Measurements from ENCODE around the gene BBOF1.

DNA sequence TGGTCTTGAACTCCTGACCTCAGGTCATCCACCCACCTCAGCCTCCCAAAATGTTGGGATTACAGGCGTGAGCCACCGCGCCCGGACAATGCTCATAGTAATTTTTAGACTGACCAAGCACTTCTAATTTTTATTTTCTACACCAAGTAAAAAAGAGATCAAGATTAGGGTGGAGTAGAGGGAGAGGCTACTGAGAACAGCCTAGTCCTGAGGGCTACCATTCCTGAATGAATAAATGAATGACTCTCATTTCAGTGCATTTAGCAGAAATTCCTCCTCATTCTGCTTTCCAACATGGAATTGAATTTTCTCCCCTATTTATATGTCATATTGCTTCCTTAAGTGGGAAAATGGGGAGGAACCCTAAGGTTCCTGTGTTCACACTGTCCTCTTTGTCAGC is 26.4 kb downstream of the BBOF1 start:
- TF ChIP-seq, protein P1, sequence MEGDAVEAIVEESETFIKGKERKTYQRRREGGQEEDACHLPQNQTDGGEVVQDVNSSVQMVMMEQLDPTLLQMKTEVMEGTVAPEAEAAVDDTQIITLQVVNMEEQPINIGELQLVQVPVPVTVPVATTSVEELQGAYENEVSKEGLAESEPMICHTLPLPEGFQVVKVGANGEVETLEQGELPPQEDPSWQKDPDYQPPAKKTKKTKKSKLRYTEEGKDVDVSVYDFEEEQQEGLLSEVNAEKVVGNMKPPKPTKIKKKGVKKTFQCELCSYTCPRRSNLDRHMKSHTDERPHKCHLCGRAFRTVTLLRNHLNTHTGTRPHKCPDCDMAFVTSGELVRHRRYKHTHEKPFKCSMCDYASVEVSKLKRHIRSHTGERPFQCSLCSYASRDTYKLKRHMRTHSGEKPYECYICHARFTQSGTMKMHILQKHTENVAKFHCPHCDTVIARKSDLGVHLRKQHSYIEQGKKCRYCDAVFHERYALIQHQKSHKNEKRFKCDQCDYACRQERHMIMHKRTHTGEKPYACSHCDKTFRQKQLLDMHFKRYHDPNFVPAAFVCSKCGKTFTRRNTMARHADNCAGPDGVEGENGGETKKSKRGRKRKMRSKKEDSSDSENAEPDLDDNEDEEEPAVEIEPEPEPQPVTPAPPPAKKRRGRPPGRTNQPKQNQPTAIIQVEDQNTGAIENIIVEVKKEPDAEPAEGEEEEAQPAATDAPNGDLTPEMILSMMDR (IDR thresholded peaks at IDR 0.05): no peak
- TF ChIP-seq POLR2A (IDR thresholded peaks at IDR 0.05) (no peak), POLR2AphosphoS5 (IDR thresholded peaks at IDR 0.05; ENCODE audit: insufficient read depth in 1 of 2, low read depth in 1 of 2) (no peak)
